Measurements from ENCODE around the gene HTD2. TPM values are rescaled to one million over a fixed set of nuclear protein-coding genes. Genes with fewer than 3 reads are reported as not detected.
A peak's percentile ranks its signal among the peaks of the same experiment; 100 is the strongest.

HTD2 gene
- total RNA-seq, 1 donor from 2014 or later = 7.7 TPM

GRCh38 chr3:58260261-58260731 is 46.0 kb upstream of the HTD2 start:
- no peaks in the 10 kb centered on the region for H3K36me3 Mint-ChIP-seq (ENCODE audit: low read depth, unreplicated experiment)
- H3K27ac ChIP-seq (ENCODE audit: low read depth, low read length) = peak overlapping the region; percentile 60
- peak overlapping the region; percentile 70 for H3K4me2 ChIP-seq (ENCODE audit: low read length)
- H3K4me3 Mint-ChIP-seq (ENCODE audit: unreplicated experiment) = peak overlapping the region; percentile 57
- H2AFZ ChIP-seq (ENCODE audit: low read depth, low read length) = peak overlapping the region; percentile 0
- no peaks in the 10 kb centered on the region for H4K20me1 ChIP-seq (ENCODE audit: insufficient read depth, low read length)
- H3K79me2 ChIP-seq (ENCODE audit: insufficient read depth, low read length) = no peaks in the 10 kb centered on the region
- no peak overlapping the region for H3K4me3 ChIP-seq (ENCODE audit: insufficient read depth, low read depth, low read length)
- no peak for TF ChIP-seq EZH2 (IDR thresholded peaks at IDR 0.05; ENCODE audit: insufficient read depth, low read length)
- no peak for TF ChIP-seq CTCF (IDR thresholded peaks at IDR 0.05; ENCODE audit: insufficient read depth, low read depth, low read length)
- H3K4me1 Mint-ChIP-seq (ENCODE audit: low read depth, unreplicated experiment) = peaks cover 13% of the 10 kb centered on the region
- peak; percentile 26 for FAIRE-seq
- H3K27me3 ChIP-seq (ENCODE audit: insufficient read depth, low read length) = no peaks in the 10 kb centered on the region
- H3K9ac ChIP-seq (ENCODE audit: low read length) = peak overlapping the region; percentile 32
- H3K4me1 ChIP-seq (ENCODE audit: insufficient read depth, low read length) = peaks cover 13% of the 10 kb centered on the region
- H3K27ac Mint-ChIP-seq (ENCODE audit: unreplicated experiment) = peak overlapping the region; percentile 53
- peak; percentile 94 for DNase-seq (ENCODE audit: low read depth)
- no peaks in the 10 kb centered on the region for H3K9me3 Mint-ChIP-seq (ENCODE audit: unreplicated experiment)
- H3K27me3 Mint-ChIP-seq (ENCODE audit: low read depth, unreplicated experiment) = no peaks in the 10 kb centered on the region
- no peaks in the 10 kb centered on the region for H3K9me3 ChIP-seq (ENCODE audit: insufficient read depth, low read depth, low read length)
- no peaks in the 10 kb centered on the region for H3K36me3 ChIP-seq (ENCODE audit: insufficient read depth, low read length)

GRCh38 chr3:58260733-58261132 is 45.6 kb upstream of the HTD2 start:
- Mint-ChIP-seq H3K36me3 (ENCODE audit: low read depth, unreplicated experiment) (no peaks in the 10 kb centered on the region), H3K4me3 (ENCODE audit: unreplicated experiment) (no peak overlapping the region), H3K27me3 (ENCODE audit: low read depth, unreplicated experiment) (no peaks in the 10 kb centered on the region), H3K9me3 (ENCODE audit: unreplicated experiment) (no peaks in the 10 kb centered on the region), H3K27ac (ENCODE audit: unreplicated experiment) (peak overlapping the region; percentile 53), H3K4me1 (ENCODE audit: low read depth, unreplicated experiment) (peaks cover 13% of the 10 kb centered on the region)
- no peaks in the 10 kb centered on the region for H4K20me1 ChIP-seq (ENCODE audit: insufficient read depth, low read length)
- no peak overlapping the region for H3K4me3 ChIP-seq (ENCODE audit: insufficient read depth, low read depth, low read length)
- TF ChIP-seq EZH2 (IDR thresholded peaks at IDR 0.05; ENCODE audit: insufficient read depth, low read length) (no peak), CTCF (IDR thresholded peaks at IDR 0.05; ENCODE audit: insufficient read depth, low read depth, low read length) (no peak)
- no peaks in the 10 kb centered on the region for H3K36me3 ChIP-seq (ENCODE audit: insufficient read depth, low read length)
- H3K79me2 ChIP-seq (ENCODE audit: insufficient read depth, low read length) = no peaks in the 10 kb centered on the region
- H3K27ac ChIP-seq (ENCODE audit: low read depth, low read length) = peak overlapping the region; percentile 60
- no peaks in the 10 kb centered on the region for H3K9me3 ChIP-seq (ENCODE audit: insufficient read depth, low read depth, low read length)
- peak overlapping the region; percentile 29 for H3K9ac ChIP-seq (ENCODE audit: low read length)
- DNase-seq (ENCODE audit: low read depth) (peak; percentile 56), FAIRE-seq (peak; percentile 39)
- H3K4me1 ChIP-seq (ENCODE audit: insufficient read depth, low read length) = peaks cover 13% of the 10 kb centered on the region
- H3K4me2 ChIP-seq (ENCODE audit: low read length) = peak overlapping the region; percentile 70
- H3K27me3 ChIP-seq (ENCODE audit: insufficient read depth, low read length) = no peaks in the 10 kb centered on the region
- H2AFZ ChIP-seq (ENCODE audit: low read depth, low read length) = peak overlapping the region; percentile 0

- Mint-ChIP-seq H3K27me3 (ENCODE audit: low read depth, unreplicated experiment) (no peaks in the 10 kb centered on the region), H3K27ac (ENCODE audit: unreplicated experiment) (no peak overlapping the region), H3K4me1 (ENCODE audit: low read depth, unreplicated experiment) (peaks cover 13% of the 10 kb centered on the region), H3K9me3 (ENCODE audit: unreplicated experiment) (no peaks in the 10 kb centered on the region), H3K4me3 (ENCODE audit: unreplicated experiment) (no peak overlapping the region), H3K36me3 (ENCODE audit: low read depth, unreplicated experiment) (no peaks in the 10 kb centered on the region)
- DNase-seq (ENCODE audit: low read depth) = no peak
- TF ChIP-seq CTCF (IDR thresholded peaks at IDR 0.05; ENCODE audit: insufficient read depth, low read depth, low read length) (no peak), EZH2 (IDR thresholded peaks at IDR 0.05; ENCODE audit: insufficient read depth, low read length) (no peak)
- Histone ChIP-seq H3K36me3 (ENCODE audit: insufficient read depth, low read length) (no peaks in the 10 kb centered on the region), H3K27ac (ENCODE audit: low read depth, low read length) (no peak overlapping the region), H3K27me3 (ENCODE audit: insufficient read depth, low read length) (no peaks in the 10 kb centered on the region), H3K4me3 (ENCODE audit: insufficient read depth, low read depth, low read length) (no peak overlapping the region), H2AFZ (ENCODE audit: low read depth, low read length) (no peak overlapping the region), H3K9ac (ENCODE audit: low read length) (no peak overlapping the region), H3K79me2 (ENCODE audit: insufficient read depth, low read length) (no peaks in the 10 kb centered on the region), H4K20me1 (ENCODE audit: insufficient read depth, low read length) (no peaks in the 10 kb centered on the region), H3K4me1 (ENCODE audit: insufficient read depth, low read length) (peaks cover 13% of the 10 kb centered on the region), H3K9me3 (ENCODE audit: insufficient read depth, low read depth, low read length) (no peaks in the 10 kb centered on the region), H3K4me2 (ENCODE audit: low read length) (no peak overlapping the region)
- FAIRE-seq = peak; percentile 52
Measured at GRCh38 chr3:58261954-58262666, 44.2 kb upstream of the HTD2 start.

Data from astrocyte (in vitro differentiated cells and primary cell).